ENCODE data around the gene TRIM59.

DNA sequence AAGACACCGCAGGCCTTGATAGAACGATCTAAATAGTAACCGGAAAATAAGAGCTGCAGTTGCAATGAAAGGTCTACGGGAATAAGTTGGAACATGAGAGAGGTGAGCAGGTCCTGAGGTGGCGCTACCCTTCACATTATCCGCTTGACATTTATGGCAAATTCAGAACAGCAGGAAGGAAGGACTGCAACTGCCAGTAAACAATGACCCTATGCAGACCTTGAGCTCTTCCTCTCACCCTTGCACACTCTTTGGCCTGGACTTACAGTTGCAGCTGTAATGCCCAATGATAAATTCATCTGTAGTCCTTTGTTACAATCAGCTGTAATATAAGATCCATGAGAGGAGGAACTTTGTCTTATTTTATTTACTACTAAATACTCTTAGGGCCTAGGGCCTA lies 32.3 kb upstream of the TRIM59 start:
- TF ChIP-seq CTCF (tag by site-specific recombination; IDR thresholded peaks at IDR 0.05) (no peak), ZNF274 (IDR thresholded peaks at IDR 0.05; ENCODE audit: low read length) (no peak), ZNF274 (tag by site-specific recombination; IDR thresholded peaks at IDR 0.05; ENCODE audit: borderline replicate concordance) (no peak), ZNF433 (tag by site-specific recombination; IDR thresholded peaks at IDR 0.05; ENCODE audit: low read depth) (no peak), ZNF239 (tag by site-specific recombination; IDR thresholded peaks at IDR 0.05) (no peak), KLF16 (tag by site-specific recombination; IDR thresholded peaks at IDR 0.05) (no peak), ZNF449 (tag by site-specific recombination; IDR thresholded peaks at IDR 0.05) (no peak), SP3 (tag by site-specific recombination; IDR thresholded peaks at IDR 0.05) (no peak), ZNF488 (tag by site-specific recombination; IDR thresholded peaks at IDR 0.05) (no peak), PATZ1 (tag by site-specific recombination; IDR thresholded peaks at IDR 0.05) (no peak)
- TF ChIP-seq, protein P1, sequence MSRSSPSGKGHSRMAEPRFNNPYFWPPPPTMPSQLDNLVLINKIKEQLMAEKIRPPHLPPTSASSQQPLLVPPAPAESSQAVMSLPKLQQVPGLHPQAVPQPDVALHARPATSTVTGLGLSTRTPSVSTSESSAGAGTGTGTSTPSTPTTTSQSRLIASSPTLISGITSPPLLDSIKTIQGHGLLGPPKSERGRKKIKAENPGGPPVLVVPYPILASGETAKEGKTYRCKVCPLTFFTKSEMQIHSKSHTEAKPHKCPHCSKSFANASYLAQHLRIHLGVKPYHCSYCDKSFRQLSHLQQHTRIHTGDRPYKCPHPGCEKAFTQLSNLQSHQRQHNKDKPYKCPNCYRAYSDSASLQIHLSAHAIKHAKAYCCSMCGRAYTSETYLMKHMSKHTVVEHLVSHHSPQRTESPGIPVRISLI (tag by site-specific recombination; IDR thresholded peaks at IDR 0.05), result no peak
